Keratinocyte (primary cell): ENCODE results near the gene TP53RK. TPM values are rescaled to one million over a fixed set of nuclear protein-coding genes. Genes with fewer than 3 reads are reported as not detected.

Experiments
- DNase-seq: peaks from one replicate; pipeline ENCODE4 v3.0.0-alpha.2; 2011; ENCODE audit warnings: low read depth, missing footprints, low spot score
- FAIRE-seq: peaks from 2 replicates; lab custom pipeline; 2011; peaks lifted over from hg19 to GRCh38; lab: Jason Lieb, UNC
- H2AFZ ChIP-seq: 2 replicates; pipeline ENCODE4 v1.6.0; 2012; ENCODE audit warnings: low read length, control low read depth, inconsistent platforms; ENCODE audit not compliant: control insufficient read depth
- H3K27ac ChIP-seq: 2 replicates; pipeline ENCODE4 v1.5.1; 2011; ENCODE audit warnings: low read length; ENCODE audit not compliant: control insufficient read depth, insufficient read depth
- H3K27me3 ChIP-seq: 3 replicates; pipeline ENCODE4 v1.6.0; 2011; ENCODE audit warnings: low read length; ENCODE audit not compliant: control insufficient read depth, insufficient read depth; ENCODE audit errors: extremely low read depth
- H3K36me3 ChIP-seq, 2 experiments: 2 replicates in 1 of 2; 3 replicates in 1 of 2; pipeline ENCODE4 v1.5.1; 2011; ENCODE audit warnings: low read length in 2 of 2, mild to moderate bottlenecking in 1 of 2; ENCODE audit not compliant: control insufficient read depth in 2 of 2, insufficient read depth in 2 of 2; ENCODE audit errors: extremely low read depth in 1 of 2
- H3K4me1 ChIP-seq: 3 replicates; pipeline ENCODE4 v1.5.1; 2011; ENCODE audit warnings: low read length; ENCODE audit not compliant: control insufficient read depth, insufficient read depth; ENCODE audit errors: extremely low read depth
- H3K4me2 ChIP-seq: 3 replicates; pipeline ENCODE4 v1.6.0; 2011; ENCODE audit warnings: low read depth, low read length; ENCODE audit not compliant: control insufficient read depth, insufficient read depth; ENCODE audit errors: extremely low read depth
- H3K4me3 ChIP-seq, 3 experiments: fragments of 200-600 bp in 1 of 3; sonication (generic) in 1 of 3; 2 replicates in 2 of 3; 3 replicates in 1 of 3; pipeline ENCODE4 v1.5.1; 2011 to 2016; ENCODE audit warnings: low read length in 3 of 3, mild to moderate bottlenecking in 3 of 3, control low read depth in 2 of 3, inconsistent platforms in 1 of 3, low read depth in 1 of 3, mixed read lengths in 1 of 3, mixed run types in 1 of 3, moderate library complexity in 1 of 3; ENCODE audit not compliant: control insufficient read depth in 2 of 3, insufficient read depth in 2 of 3; ENCODE audit errors: extremely low read depth in 1 of 3
- H3K79me2 ChIP-seq: 2 replicates; pipeline ENCODE4 v1.6.0; 2012; ENCODE audit warnings: low read length; ENCODE audit not compliant: control insufficient read depth, insufficient read depth
- H3K9ac ChIP-seq: 3 replicates; pipeline ENCODE4 v1.6.0; 2011; ENCODE audit warnings: low read length; ENCODE audit not compliant: control insufficient read depth, insufficient read depth; ENCODE audit errors: extremely low read depth
- H3K9me1 ChIP-seq: 3 replicates; pipeline ENCODE4 v1.6.0; 2011; ENCODE audit warnings: low read length; ENCODE audit not compliant: control insufficient read depth, insufficient read depth; ENCODE audit errors: extremely low read depth
- H3K9me3 ChIP-seq: 2 replicates; pipeline ENCODE4 v1.5.1; 2012; ENCODE audit warnings: low read depth, low read length; ENCODE audit not compliant: control insufficient read depth
- H4K20me1 ChIP-seq: 3 replicates; pipeline ENCODE4 v1.6.0; 2011; ENCODE audit warnings: low read length; ENCODE audit not compliant: control insufficient read depth, insufficient read depth; ENCODE audit errors: extremely low read depth
- CTCF ChIP-seq, 3 experiments: IDR thresholded peaks in 1 of 3; conservative IDR thresholded peaks in 1 of 3; optimal IDR thresholded peaks in 1 of 3; 2 replicates in 2 of 3; 3 replicates in 1 of 3; pipeline versions ENCODE3 to v1.5.1; 2011; ENCODE audit warnings: low read length in 3 of 3, mild to moderate bottlenecking in 3 of 3, moderate library complexity in 2 of 3, control low read depth in 1 of 3, inconsistent platforms in 1 of 3; ENCODE audit not compliant: insufficient read depth in 2 of 3; ENCODE audit errors: extremely low read depth in 1 of 3
- EZH2 ChIP-seq: IDR thresholded peaks from one replicate; pipeline ENCODE4 v1.6.1; 2012; ENCODE audit warnings: inconsistent platforms, mild to moderate bottlenecking, low read length, moderate library complexity
- dilution Hi-C: fragments of 300-500 bp; cut with MboI; formaldehyde crosslinking; loops from one replicate; pipeline ENCODE4 v1.7.0; 2020; ENCODE audit warnings: low sequenced_read_pairs; ENCODE audit not compliant: extremely low pct_ligation_motif_present
- polyA plus RNA-seq, 5 experiments: library from polyadenylated mRNA; depleted of rRNA in 3 of 5; stranded (reverse) in 3 of 5; stranded (forward) in 1 of 5; unstranded in 1 of 5; fragments of >200 nt; gene quantifications; 1 replicate in 1 of 5; 2 replicates in 3 of 5; 3 replicates in 1 of 5; pipeline versions ENCODE4 v1.2.1 to v1.2.3, GENCODE V29; 2011 to 2012; ENCODE audit warnings: missing spikeins in 2 of 5, low read depth in 1 of 5, low replicate concordance in 1 of 5

TP53RK gene
- polyA plus RNA-seq, 1 donor (not counting 4 experiments of a cell fraction or from before 2014, with no cell fraction given): 15.9 TPM

GRCh38 chr20:46731770-46732169, 42.5 kb upstream of the TP53RK start:
- DNase-seq: no peak
- Histone ChIP-seq H4K20me1 (no peaks in the 10 kb centered on the region), H3K4me1 (no peaks in the 10 kb centered on the region), H3K9me1 (no peaks in the 10 kb centered on the region), H3K79me2 (no peaks in the 10 kb centered on the region), H3K9me3 (peaks cover 2% of the 10 kb centered on the region), H3K9ac (no peak overlapping the region), H3K36me3 (no peaks in the 10 kb centered on the region), H3K27ac (no peak overlapping the region), H2AFZ (no peak overlapping the region), H3K27me3 (no peaks in the 10 kb centered on the region), H3K4me2 (no peak overlapping the region), H3K4me3 (no peak overlapping the region)
- dilution Hi-C loops: no loop called here
- TF ChIP-seq CTCF (optimal IDR thresholded peaks at IDR 0.05 in 1 of 3, IDR thresholded peaks at IDR 0.05 in 1 of 3, conservative IDR thresholded peaks at IDR 0.05 in 1 of 3; ENCODE audit: extremely low read depth in 1 of 3, insufficient read depth in 2 of 3, low read length in 3 of 3) (no peak), EZH2 (no peak)
- FAIRE-seq: no peak

- no peaks in the 10 kb centered on the region for H3K9me1 ChIP-seq
- dilution Hi-C loops: no loop called here
- H3K4me3 ChIP-seq: no peak overlapping the region
Observed at GRCh38 chr20:46725186-46726165, 36.2 kb upstream of the TP53RK start.

More at GRCh38 chr20:46725186-46726165, 36.2 kb upstream of the TP53RK start:
- H4K20me1 ChIP-seq: no peaks in the 10 kb centered on the region
- no peak for TF ChIP-seq EZH2
- TF ChIP-seq CTCF (optimal IDR thresholded peaks at IDR 0.05 in 1 of 3, IDR thresholded peaks at IDR 0.05 in 1 of 3, conservative IDR thresholded peaks at IDR 0.05 in 1 of 3; ENCODE audit: extremely low read depth in 1 of 3, insufficient read depth in 2 of 3, low read length in 3 of 3): no peak
- H3K9ac ChIP-seq: no peak overlapping the region
- H3K4me2 ChIP-seq: no peak overlapping the region
- FAIRE-seq (no peak), DNase-seq (no peak)
- H3K79me2 ChIP-seq: no peaks in the 10 kb centered on the region
- H3K27ac ChIP-seq: no peak overlapping the region
- no peaks in the 10 kb centered on the region for H3K4me1 ChIP-seq
- peaks cover 3% of the 10 kb centered on the region for H3K9me3 ChIP-seq
- H3K27me3 ChIP-seq: no peaks in the 10 kb centered on the region
- no peaks in the 10 kb centered on the region for H3K36me3 ChIP-seq
- no peak overlapping the region for H2AFZ ChIP-seq
